ENCODE results near the gene SLC8A3.

DNA sequence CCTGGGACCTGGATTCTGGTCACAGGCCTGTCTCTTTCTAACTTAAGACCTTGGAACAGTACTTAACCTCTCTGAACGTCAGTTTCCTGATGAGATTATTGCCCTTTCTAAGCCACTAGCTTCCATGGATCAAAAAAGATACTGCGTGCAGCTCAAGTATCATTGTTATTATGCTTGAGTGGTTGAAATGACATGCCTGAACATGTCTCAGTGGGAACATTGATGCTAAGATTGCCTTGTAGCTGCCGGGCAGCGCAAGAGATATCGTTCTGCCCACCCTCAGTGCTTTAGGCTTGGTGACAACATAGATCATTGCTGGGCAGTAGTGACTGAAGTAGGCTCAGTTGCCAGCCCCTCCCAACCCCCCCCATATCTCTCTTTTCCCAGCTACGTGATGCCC is 177.7 kb downstream of the SLC8A3 start:
- TF ChIP-seq, protein P1, sequence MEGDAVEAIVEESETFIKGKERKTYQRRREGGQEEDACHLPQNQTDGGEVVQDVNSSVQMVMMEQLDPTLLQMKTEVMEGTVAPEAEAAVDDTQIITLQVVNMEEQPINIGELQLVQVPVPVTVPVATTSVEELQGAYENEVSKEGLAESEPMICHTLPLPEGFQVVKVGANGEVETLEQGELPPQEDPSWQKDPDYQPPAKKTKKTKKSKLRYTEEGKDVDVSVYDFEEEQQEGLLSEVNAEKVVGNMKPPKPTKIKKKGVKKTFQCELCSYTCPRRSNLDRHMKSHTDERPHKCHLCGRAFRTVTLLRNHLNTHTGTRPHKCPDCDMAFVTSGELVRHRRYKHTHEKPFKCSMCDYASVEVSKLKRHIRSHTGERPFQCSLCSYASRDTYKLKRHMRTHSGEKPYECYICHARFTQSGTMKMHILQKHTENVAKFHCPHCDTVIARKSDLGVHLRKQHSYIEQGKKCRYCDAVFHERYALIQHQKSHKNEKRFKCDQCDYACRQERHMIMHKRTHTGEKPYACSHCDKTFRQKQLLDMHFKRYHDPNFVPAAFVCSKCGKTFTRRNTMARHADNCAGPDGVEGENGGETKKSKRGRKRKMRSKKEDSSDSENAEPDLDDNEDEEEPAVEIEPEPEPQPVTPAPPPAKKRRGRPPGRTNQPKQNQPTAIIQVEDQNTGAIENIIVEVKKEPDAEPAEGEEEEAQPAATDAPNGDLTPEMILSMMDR (conservative IDR thresholded peaks at IDR 0.05; ENCODE audit: low read length) = no peak
- no peak for TF ChIP-seq EZH2phosphoT487 (IDR thresholded peaks at IDR 0.05; ENCODE audit: borderline replicate concordance)

Data from Loucy (cell line).